Dendritic cell treated with granulocyte-macrophage colony-stimulating factor and Interleukin-4, amounts not matched to agents 40 ng/mL and 50 ng/mL, for 4 days (primary cell): ENCODE measurements around the gene BEX2.
"Not testable (repeated sequence)": the region's sequence is repeated elsewhere in the genome, so short reads cannot be mapped to it uniquely, and the experiment has no call there.

Experiments used
- H3K27ac Mint-ChIP-seq: one replicate; pipeline ENCODE4 v1.8.0; 2022; ENCODE audit warnings: mild to moderate bottlenecking, mixed read lengths
- H3K27me3 Mint-ChIP-seq: one replicate; pipeline ENCODE4 v1.8.0; 2022; ENCODE audit warnings: mild to moderate bottlenecking, mixed read lengths
- H3K36me3 Mint-ChIP-seq: one replicate; pipeline ENCODE4 v1.8.0; 2022; ENCODE audit warnings: low read depth, mixed read lengths
- H3K4me1 Mint-ChIP-seq: one replicate; pipeline ENCODE4 v1.8.0; 2022; ENCODE audit warnings: low read depth, mixed read lengths
- H3K4me3 Mint-ChIP-seq: one replicate; pipeline ENCODE4 v1.8.0; 2022; ENCODE audit warnings: mild to moderate bottlenecking, moderate library complexity, mixed read lengths
- H3K9me3 Mint-ChIP-seq: one replicate; pipeline ENCODE4 v1.8.0; 2022; ENCODE audit warnings: mixed read lengths
- intact Hi-C: fragments of 100-400 bp; cut with micrococcal nuclease; formaldehyde crosslinking; loops from one replicate; pipeline ENCODE4 v1.15.0; 2022

Gene BEX2

DNA sequence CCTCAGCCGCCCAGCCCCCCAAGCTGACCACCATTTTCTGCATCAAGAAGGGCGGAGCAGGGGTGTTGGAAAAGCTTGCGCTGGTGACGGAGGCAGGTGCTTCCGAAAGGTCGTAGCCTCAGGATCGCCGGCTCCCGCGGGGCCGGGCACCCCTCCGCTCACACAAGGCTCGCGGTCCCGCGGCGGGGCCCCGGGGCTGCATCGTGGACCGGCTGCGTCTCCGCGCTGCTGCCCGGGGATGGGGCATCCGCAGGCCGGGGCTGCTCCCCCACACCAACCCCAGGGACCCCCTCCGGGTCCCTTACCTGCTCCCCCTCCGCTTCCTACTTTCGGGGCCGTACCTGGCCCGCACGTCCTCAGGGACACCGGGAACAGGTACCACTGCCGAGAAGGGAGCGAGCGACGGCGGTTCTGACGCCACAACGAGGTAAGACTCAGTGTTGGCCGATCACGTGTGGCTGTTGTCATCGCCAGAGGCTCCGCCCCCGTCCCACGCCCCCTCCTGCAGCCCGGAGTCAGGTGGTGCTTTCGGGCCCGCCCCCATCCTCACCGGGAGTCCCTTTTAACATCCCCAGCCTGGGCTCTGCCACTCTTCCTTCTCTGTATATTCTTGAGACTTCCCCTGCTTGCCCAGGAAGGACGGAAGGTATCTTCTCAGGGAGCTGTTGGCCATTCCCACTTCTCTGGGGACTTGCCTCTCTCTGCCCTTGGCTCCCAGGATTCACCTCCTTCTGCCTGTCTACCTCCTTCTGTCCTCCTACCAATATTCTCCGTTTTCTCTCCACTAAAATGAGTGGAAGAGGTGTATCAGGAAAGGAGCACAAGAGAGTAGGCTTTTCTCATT is at the start of gene BEX2:
Gene BEX2, minus strand, starts transcription at position 436 of the 844 bp plus-strand sequence. CDS start 1,014 bp downstream, outside the sequence.
- no peaks in the 10 kb centered on the region for H3K9me3 Mint-ChIP-seq
- intact Hi-C loops = no loop called here
- H3K27ac Mint-ChIP-seq = no peak within 1 kb of the TSS
- peaks cover 12% of the 10 kb centered on the region for H3K27me3 Mint-ChIP-seq
- H3K4me3 Mint-ChIP-seq = peak within 1 kb of the TSS; percentile 67
- peaks cover 5% of the 10 kb centered on the region for H3K4me1 Mint-ChIP-seq
- no peaks in the 10 kb centered on the region for H3K36me3 Mint-ChIP-seq

DNA sequence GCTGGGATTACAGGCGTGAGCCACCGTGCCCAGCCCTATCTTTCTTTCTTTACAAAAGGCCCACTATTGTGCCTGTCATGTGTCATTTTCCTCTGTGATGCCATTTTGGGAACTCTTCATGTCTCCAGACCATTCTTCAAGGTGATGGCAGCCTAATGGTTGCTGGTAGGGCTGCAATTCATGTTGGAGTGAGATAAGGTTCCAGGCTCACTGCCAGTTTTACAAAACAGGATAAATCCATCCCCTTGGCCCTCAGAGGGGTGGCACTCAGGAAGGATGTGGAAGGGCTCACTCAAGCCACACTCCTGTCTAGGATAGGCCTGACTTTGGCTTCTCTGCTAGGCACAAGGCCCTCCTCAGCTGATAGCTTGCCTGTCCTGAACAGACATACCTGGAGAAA is 49.3 kb upstream of the BEX2 start:
- intact Hi-C loops = no loop called here
- Mint-ChIP-seq H3K27me3 (peaks cover 2% of the 10 kb centered on the region), H3K4me1 (peaks cover 18% of the 10 kb centered on the region), H3K36me3 (no peaks in the 10 kb centered on the region), H3K27ac (no peak overlapping the region), H3K4me3 (no peak overlapping the region), H3K9me3 (no peaks in the 10 kb centered on the region)

- H3K9me3 Mint-ChIP-seq, H3K4me3 Mint-ChIP-seq, H3K27ac Mint-ChIP-seq, H3K27me3 Mint-ChIP-seq, intact Hi-C loops, H3K36me3 Mint-ChIP-seq: not testable (repeated sequence)
- peaks cover 18% of the 10 kb centered on the region for H3K4me1 Mint-ChIP-seq
Observed at GRCh38 chrX:103359605-103360004, 48.8 kb upstream of the BEX2 start.

DNA sequence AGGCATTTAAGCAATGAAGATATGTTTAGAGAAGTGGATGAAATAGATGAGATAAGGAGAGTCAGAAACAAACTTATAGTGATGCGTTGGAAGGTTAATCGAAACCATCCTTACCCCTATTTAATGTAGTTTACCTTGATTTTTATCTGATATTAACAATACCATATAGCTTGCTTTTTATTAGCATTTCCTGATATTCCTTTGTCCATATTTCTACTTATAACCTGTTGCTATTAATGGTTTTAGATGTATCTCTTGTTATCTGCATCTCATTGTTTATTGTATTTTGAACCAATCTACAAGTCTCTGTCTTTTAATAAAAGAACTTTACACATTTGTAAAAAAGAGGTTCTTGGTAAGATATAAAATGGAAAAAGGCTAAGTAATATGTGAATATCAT is 47.1 kb upstream of the BEX2 start:
- Mint-ChIP-seq H3K4me1 (peaks cover 18% of the 10 kb centered on the region), H3K27me3 (peaks cover 2% of the 10 kb centered on the region), H3K9me3 (no peaks in the 10 kb centered on the region), H3K27ac (no peak overlapping the region), H3K36me3 (no peaks in the 10 kb centered on the region), H3K4me3 (no peak overlapping the region)
- intact Hi-C loops = no loop called here

DNA sequence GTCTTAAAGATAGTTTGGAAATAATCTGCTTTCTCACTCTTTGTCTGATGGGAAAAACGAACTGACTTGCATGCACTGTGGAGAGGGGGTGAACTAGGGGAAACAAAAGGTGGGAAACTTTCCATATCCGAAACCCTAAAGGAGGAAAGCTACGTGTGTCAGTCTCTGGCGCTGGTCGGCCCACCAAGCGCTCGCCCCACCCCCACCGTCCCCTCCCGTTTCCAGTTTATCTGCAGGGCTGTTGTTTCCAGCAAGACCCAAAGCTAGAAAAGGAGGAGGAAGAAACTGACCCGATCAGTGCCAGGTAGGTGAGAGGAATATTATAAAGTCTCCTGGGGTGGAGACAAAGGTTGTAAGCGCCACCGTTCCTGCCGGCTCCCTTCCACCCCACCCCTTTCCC is 46.1 kb upstream of the BEX2 start:
- H3K9me3 Mint-ChIP-seq = no peaks in the 10 kb centered on the region
- H3K4me1 Mint-ChIP-seq = peaks cover 18% of the 10 kb centered on the region
- intact Hi-C loops = no loop called here
- H3K27ac Mint-ChIP-seq = peak overlapping the region; percentile 77
- peaks cover 2% of the 10 kb centered on the region for H3K27me3 Mint-ChIP-seq
- no peaks in the 10 kb centered on the region for H3K36me3 Mint-ChIP-seq
- peak overlapping the region; percentile 87 for H3K4me3 Mint-ChIP-seq

DNA sequence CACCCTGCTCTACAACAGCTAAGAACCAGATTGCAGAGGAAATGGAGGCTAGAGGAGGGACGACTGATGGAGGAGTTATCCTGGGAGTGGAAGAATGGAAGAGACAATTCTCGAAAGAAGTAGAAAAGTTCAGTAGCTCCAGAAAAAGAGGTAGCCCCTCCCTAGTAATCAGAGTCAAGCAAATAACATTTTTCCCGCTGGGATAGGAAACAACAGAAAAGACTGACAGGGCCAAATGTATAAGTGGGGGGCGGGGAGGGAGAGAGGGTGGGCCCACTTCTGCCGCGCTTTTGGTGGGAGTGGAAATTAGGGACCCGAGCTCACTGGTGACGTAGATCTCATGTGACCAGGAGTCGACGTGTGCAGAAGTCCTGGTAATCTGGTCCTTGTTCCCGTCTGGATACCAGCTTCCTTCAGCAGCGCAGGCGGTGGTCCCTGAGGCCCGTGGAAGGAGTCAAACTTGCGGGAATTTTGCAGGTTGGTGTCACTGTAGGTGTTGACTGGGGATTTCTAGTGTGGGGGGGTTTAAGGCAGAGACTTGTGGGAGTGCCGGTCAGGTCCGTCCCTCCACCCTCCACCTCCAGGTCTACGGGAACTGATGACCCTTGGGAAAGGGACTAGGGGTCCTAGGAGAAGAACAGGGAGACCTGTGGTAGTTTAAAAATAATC is 45.5 kb upstream of the BEX2 start, which contains the start of gene TCEAL9:
Gene TCEAL9, plus strand, starts transcription at position 377 of the 669 bp plus-strand sequence. CDS start 1,179 bp downstream, outside the sequence.
- Mint-ChIP-seq H3K9me3 (no peaks in the 10 kb centered on the region), H3K27ac (peak within 1 kb of the TSS; percentile 77), H3K4me1 (peaks cover 18% of the 10 kb centered on the region), H3K4me3 (peak within 1 kb of the TSS; percentile 87), H3K36me3 (no peaks in the 10 kb centered on the region), H3K27me3 (peaks cover 2% of the 10 kb centered on the region)
- intact Hi-C loops = no loop called here

DNA sequence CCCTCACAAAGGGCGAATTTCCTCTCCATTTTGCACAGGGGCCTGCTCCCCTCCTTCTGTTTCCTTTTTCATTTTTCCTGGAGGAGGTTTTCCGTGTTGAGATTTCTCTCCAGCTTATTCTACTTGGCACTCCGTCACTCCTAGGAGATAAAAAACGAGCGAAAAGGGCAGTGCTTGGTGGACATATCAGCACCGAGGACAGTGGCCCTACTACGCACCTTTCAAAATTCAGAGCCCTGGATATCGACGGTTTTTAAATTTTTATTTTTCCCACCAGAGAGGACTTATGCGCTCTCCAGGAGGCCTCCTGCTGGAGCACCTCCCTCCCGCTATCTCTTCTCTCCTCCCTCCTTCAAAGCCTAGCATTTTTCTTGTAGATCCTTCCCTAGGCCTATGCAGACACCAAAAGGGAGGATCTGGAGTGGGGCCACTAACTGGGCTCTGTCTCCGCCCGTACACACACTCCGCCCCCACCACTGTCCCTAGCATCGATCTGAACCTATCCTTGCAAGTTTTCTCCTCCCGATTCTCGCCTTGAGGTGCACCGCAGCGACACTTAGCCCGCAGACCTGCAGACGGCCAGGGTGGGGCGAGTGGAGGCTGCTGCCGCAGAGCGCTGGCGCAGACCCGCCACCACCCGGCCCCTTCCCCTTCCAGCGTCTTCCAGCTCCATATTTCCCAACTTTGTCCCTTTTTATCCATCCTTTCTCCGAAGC is 37.0 kb upstream of the BEX2 start:
- H3K36me3 Mint-ChIP-seq = no peaks in the 10 kb centered on the region
- H3K4me3 Mint-ChIP-seq = no peak overlapping the region
- H3K4me1 Mint-ChIP-seq = no peaks in the 10 kb centered on the region

DNA sequence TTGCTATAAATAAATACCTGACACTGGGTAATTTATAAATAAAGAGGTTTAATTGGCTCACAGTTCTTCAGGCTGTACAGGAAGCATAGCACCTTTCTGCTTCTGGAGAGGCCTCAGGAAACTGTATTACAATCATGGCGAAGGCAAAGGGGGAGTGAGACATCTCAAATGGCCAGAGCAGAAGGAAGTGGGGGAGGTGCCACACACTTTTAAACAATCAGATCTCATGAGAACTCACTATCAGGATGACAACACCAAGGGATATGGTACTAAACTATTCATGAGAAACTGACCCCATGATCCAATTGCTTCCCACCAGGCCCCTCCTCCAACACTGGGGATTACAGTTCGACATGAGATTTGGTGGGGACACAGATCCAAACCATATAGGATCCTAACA is 33.8 kb upstream of the BEX2 start:
- no peaks in the 10 kb centered on the region for H3K9me3 Mint-ChIP-seq
- intact Hi-C loops = no loop called here

More for the DNA sequence above, 37.0 kb upstream of the BEX2 start:
- intact Hi-C loops = no loop called here
- Mint-ChIP-seq H3K27me3 (peaks cover 5% of the 10 kb centered on the region), H3K27ac (no peak overlapping the region), H3K9me3 (no peaks in the 10 kb centered on the region)

GRCh38 chrX:103343105-103343504 is 32.3 kb upstream of the BEX2 start:
- no peaks in the 10 kb centered on the region for H3K9me3 Mint-ChIP-seq
- no peaks in the 10 kb centered on the region for H3K36me3 Mint-ChIP-seq
- intact Hi-C loops = loop anchor here (1.0 kb wide), 1 partner anchor 121 kb away; no protein-coding TSS in a partner anchor
- H3K27me3 Mint-ChIP-seq = peaks cover 1% of the 10 kb centered on the region
- no peak overlapping the region for H3K27ac Mint-ChIP-seq
- no peaks in the 10 kb centered on the region for H3K4me1 Mint-ChIP-seq
- H3K4me3 Mint-ChIP-seq = no peak overlapping the region

More for the DNA sequence above, 33.8 kb upstream of the BEX2 start:
- no peaks in the 10 kb centered on the region for H3K36me3 Mint-ChIP-seq
- H3K27ac Mint-ChIP-seq = no peak overlapping the region
- no peaks in the 10 kb centered on the region for H3K4me1 Mint-ChIP-seq
- no peak overlapping the region for H3K4me3 Mint-ChIP-seq
- H3K27me3 Mint-ChIP-seq = peaks cover 5% of the 10 kb centered on the region

DNA sequence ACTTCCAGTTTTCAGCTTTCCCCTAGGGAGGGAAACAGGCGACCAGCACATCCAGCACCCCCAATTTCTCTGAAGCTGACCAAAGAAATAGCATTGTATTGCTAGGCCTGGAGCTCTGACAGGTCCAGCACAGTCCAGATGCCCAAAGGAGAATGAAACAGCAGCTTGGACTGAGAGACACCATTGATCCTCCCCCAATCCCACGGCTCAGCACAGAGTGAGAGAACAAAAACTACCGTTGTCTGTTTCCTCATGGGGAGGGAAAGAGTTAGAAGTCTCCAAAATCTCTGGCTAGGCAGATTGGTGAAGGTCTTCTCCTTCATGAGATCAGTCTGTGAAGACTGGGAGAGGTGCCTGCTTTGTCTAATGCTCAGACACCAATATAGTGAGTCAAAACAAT is 27.9 kb upstream of the BEX2 start:
- intact Hi-C loops = no loop called here
- Mint-ChIP-seq H3K9me3 (no peaks in the 10 kb centered on the region), H3K36me3 (no peaks in the 10 kb centered on the region), H3K27ac (no peak overlapping the region), H3K4me3 (no peak overlapping the region), H3K27me3 (no peaks in the 10 kb centered on the region), H3K4me1 (no peaks in the 10 kb centered on the region)

DNA sequence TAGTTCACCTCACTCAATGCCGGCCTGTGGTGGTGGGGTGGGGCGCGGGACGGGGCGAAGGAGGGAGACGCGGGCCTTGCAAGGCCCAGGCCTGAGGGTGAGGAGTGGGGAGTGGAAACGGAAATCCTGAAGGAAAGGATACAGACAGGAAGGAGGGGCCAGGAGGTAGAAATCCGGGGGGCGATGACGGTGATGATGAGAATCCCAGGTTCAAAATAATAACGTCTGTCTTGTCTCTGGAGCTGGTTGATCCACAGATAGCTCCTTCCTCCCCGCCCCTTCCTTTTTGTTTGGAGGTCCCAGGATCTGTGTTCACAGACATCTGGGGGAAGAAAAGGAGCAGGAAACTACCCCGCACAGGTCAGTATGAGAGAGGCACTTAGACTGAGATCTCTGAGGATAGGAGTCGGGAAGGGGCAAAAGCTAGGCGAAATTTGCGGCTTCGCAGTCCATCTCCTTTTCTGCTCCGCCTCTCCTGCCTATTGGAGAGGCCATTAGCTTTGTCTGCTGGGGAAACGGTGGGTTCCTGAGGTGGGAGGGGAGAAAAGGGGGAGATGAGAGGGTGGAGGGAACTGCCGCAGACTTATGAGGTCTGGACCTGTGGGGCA is 20.0 kb upstream of the BEX2 start:
- Mint-ChIP-seq H3K36me3 (no peaks in the 10 kb centered on the region), H3K4me3 (no peak overlapping the region), H3K9me3 (no peaks in the 10 kb centered on the region), H3K27ac (no peak overlapping the region), H3K4me1 (no peaks in the 10 kb centered on the region), H3K27me3 (peaks cover 22% of the 10 kb centered on the region)
- intact Hi-C loops = no loop called here

GRCh38 chrX:103329991-103330390 is 19.2 kb upstream of the BEX2 start, which contains the start of gene TCEAL7:
TCEAL7 (plus strand) TSS chrX:103330239; CDS start chrX:103331404, 1,165 bp downstream.
- H3K27me3 Mint-ChIP-seq = peaks cover 22% of the 10 kb centered on the region
- H3K9me3 Mint-ChIP-seq = no peaks in the 10 kb centered on the region
- H3K4me3 Mint-ChIP-seq = no peak within 1 kb of the TSS
- intact Hi-C loops = no loop called here
- H3K27ac Mint-ChIP-seq = no peak within 1 kb of the TSS
- no peaks in the 10 kb centered on the region for H3K36me3 Mint-ChIP-seq
- no peaks in the 10 kb centered on the region for H3K4me1 Mint-ChIP-seq

DNA sequence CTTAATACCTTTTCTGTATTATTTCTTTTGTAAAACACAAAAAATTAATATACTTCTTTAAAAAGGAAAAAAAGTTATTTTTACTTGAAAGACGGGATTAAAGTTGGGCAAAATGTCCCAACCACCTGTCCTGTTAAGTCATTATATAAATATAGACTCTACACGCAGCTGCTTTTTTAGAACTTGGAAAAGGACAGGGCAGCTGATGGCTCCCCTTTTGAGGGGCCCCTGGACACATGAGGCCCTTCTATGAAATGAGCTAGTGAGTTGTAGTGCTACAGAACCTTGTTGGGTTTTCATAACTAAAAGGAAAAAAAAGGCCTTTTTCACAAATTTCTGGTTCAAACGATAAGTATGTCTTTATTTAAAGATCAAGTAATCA is 600 bp upstream of the BEX2 start:
- H3K4me1 Mint-ChIP-seq = peaks cover 5% of the 10 kb centered on the region
- no peak overlapping the region for H3K4me3 Mint-ChIP-seq
- H3K36me3 Mint-ChIP-seq = no peaks in the 10 kb centered on the region
- intact Hi-C loops = no loop called here
- H3K27me3 Mint-ChIP-seq = peaks cover 12% of the 10 kb centered on the region
- no peaks in the 10 kb centered on the region for H3K9me3 Mint-ChIP-seq
- H3K27ac Mint-ChIP-seq = no peak overlapping the region
